Pancreas (tissue), 10 donors: Measurements from ENCODE around the gene IFI27. TPM values are rescaled to one million over a fixed set of nuclear protein-coding genes. Genes with fewer than 3 reads are reported as not detected.

Experiments
- ATAC-seq, 4 donors: fragments of 200-7000 bp; cut with Tn5 transposase; one replicate each; pipeline versions ENCODE4 v1.8.0 to v1.9.1; 2020; ENCODE audit warnings: mild to moderate bottlenecking in 4 of 4, moderate library complexity in 4 of 4
- DNase-seq, 6 donors: peaks; one replicate each; pipeline ENCODE4 v3.0.0-alpha.2; 2020
- FAIRE-seq: peaks from 2 replicates; lab custom pipeline; 2012; peaks lifted over from hg19 to GRCh38; lab: Jason Lieb, UNC
- H3K27ac ChIP-seq, 4 donors: fragments of 200-600 bp; sonication (generic); 1 replicate in 3 of 4; 2 replicates in 1 of 4; pipeline versions ENCODE4 v1.5.0 to v1.8.0; 2020
- H3K27me3 ChIP-seq, 4 donors: fragments of 200-600 bp; one replicate each; pipeline ENCODE4 v1.8.0; 2021
- H3K36me3 ChIP-seq, 3 donors: fragments of 200-600 bp; sonication (generic) in 1 of 3; one replicate each; pipeline versions ENCODE4 v1.5.0 to v1.8.0; 2020 to 2021
- H3K4me1 ChIP-seq, 3 donors: fragments of 200-600 bp; one replicate each; pipeline ENCODE4 v1.8.0; 2021
- H3K4me3 ChIP-seq, 4 donors: fragments of 200-600 bp; sonication (generic) in 2 of 4; one replicate each; pipeline versions ENCODE4 v1.5.0 to v1.8.0; 2020 to 2021
- H3K9me3 ChIP-seq, 4 donors: fragments of 200-600 bp; one replicate each; pipeline ENCODE4 v1.8.0; 2021
- CTCF ChIP-seq, 4 donors: fragments of 200-600 bp; sonication (generic) in 3 of 4; IDR thresholded peaks; one replicate each; pipeline versions ENCODE4 v1.5.0 to v1.8.0; 2021; ENCODE audit warnings: antibody characterized with exemption in 4 of 4
- WGBS, 2 donors: extraction: QIAGEN DNeasy Blood & Tissue Kit; methylation state at CpG; one replicate each; pipeline ENCODE4 v1.1.7; 2013; 5-methylcytosine and 5-hydroxymethylcytosine counted together
- intact Hi-C, 3 donors: fragments of 100-400 bp; cut with DNase I; formaldehyde crosslinking; loops; one replicate each; pipeline versions ENCODE4 v1.11.1 to v1.14.2; 2022
- polyA plus RNA-seq, 2 donors: library from polyadenylated mRNA; stranded (reverse); fragments of 200-250 nt; gene quantifications; one replicate each; pipeline ENCODE4 v1.2.3, GENCODE V29; 2013
- total RNA-seq, 6 donors: library from RNA; stranded (reverse); fragmentation: NEBNext Ultra II Directional in 4 of 6; extraction: Animal tissue kit (Norgen Biotek cat#: 25700) in 4 of 6; gene quantifications; one replicate each; pipeline versions ENCODE4 v1.2.1 to v1.2.4, GENCODE V29; 2021 to 2023
- donor health status: healthy with polysubstance abuse.
- donor health status: DM: no; HTN: no; CAD: no; lungs with moderate emphysema.
- donor health status: DM: no; HTN: no; CAD: no.
- donor health status: control.
- donor health status: control.
- donor health status: Bipolar disorder and iron deficiency.
- donor health status: DM: yes; HTN: yes; CAD: no.
- donor health status: DM: no; HTN: no; CAD: no.
- donor health status: DM: no; HTN: no; CAD: no.
- donor health status: DM: yes; HTN: yes; CAD: no.

The IFI27 gene
- total and polyA plus RNA-seq, 8 donors = 8.1 to 78.9 (median 15.1) TPM

GRCh38 chr14:94138251-94138650, 27.7 kb downstream of the IFI27 start:
- intact Hi-C loops = loop anchor here in 2 of 3 donors (5.0 kb wide), 1 partner anchor 101 kb away; no protein-coding TSS in a partner anchor
- ATAC-seq (no peak), DNase-seq (no peak), FAIRE-seq (no peak)
- 69 to 78% methylated on average over 9 of the region's 9 CpGs for WGBS, 2 donors
- H3K27ac ChIP-seq = no peak overlapping the region
- no peaks in the 10 kb centered on the region for H3K9me3 ChIP-seq
- H3K4me1 ChIP-seq = no peaks in the 10 kb centered on the region
- no peaks in the 10 kb centered on the region for H3K27me3 ChIP-seq
- H3K36me3 ChIP-seq = no peaks in the 10 kb centered on the region
- TF ChIP-seq CTCF (IDR thresholded peaks at IDR 0.05) = no peak
- no peak overlapping the region for H3K4me3 ChIP-seq

GRCh38 chr14:94139006-94139405, 28.5 kb downstream of the IFI27 start:
- FAIRE-seq = no peak
- Histone ChIP-seq H3K9me3 (no peaks in the 10 kb centered on the region), H3K4me3 (no peak overlapping the region), H3K27me3 (no peaks in the 10 kb centered on the region), H3K27ac (no peak overlapping the region), H3K4me1 (no peaks in the 10 kb centered on the region), H3K36me3 (no peaks in the 10 kb centered on the region)
- no peak for TF ChIP-seq CTCF (IDR thresholded peaks at IDR 0.05)
- WGBS, 2 donors = 59 to 66% methylated on average over 5 of the region's 5 CpGs
- DNase-seq = no peak
- intact Hi-C loops = loop anchor here in 2 of 3 donors (5.0 kb wide), 1 partner anchor 102 kb away; no protein-coding TSS in a partner anchor
- no peak for ATAC-seq

- no peak for FAIRE-seq
- TF ChIP-seq CTCF (IDR thresholded peaks at IDR 0.05) = no peak
- no peak for DNase-seq
- Histone ChIP-seq H3K27ac (no peak overlapping the region), H3K9me3 (no peaks in the 10 kb centered on the region), H3K36me3 (no peaks in the 10 kb centered on the region), H3K4me3 (no peak overlapping the region), H3K27me3 (no peaks in the 10 kb centered on the region), H3K4me1 (no peaks in the 10 kb centered on the region)
- ATAC-seq = no peak
- WGBS, 2 donors = 73 to 78% methylated on average over 5 of the region's 5 CpGs
- intact Hi-C loops = loop anchor here in 2 of 3 donors (5.0 kb wide), 1 partner anchor 102 kb away; no protein-coding TSS in a partner anchor
These were observed 28.9 kb downstream of the IFI27 start for GRCh38 chr14:94139421-94139820.

GRCh38 chr14:94142247-94142646, 31.7 kb downstream of the IFI27 start:
- intact Hi-C loops = no loop called here
- Histone ChIP-seq H3K4me3 (no peak overlapping the region), H3K36me3 (no peaks in the 10 kb centered on the region), H3K27ac (no peak overlapping the region), H3K27me3 (no peaks in the 10 kb centered on the region), H3K9me3 (no peaks in the 10 kb centered on the region), H3K4me1 (no peaks in the 10 kb centered on the region)
- WGBS, 2 donors = 57 to 70% methylated on average over 3 of the region's 3 CpGs
- FAIRE-seq (no peak), ATAC-seq (no peak), DNase-seq (no peak)
- TF ChIP-seq CTCF (IDR thresholded peaks at IDR 0.05) = no peak

- TF ChIP-seq CTCF (IDR thresholded peaks at IDR 0.05) = no peak
- Histone ChIP-seq H3K27me3 (no peaks in the 10 kb centered on the region), H3K4me3 (no peak overlapping the region), H3K4me1 (no peaks in the 10 kb centered on the region), H3K27ac (no peak overlapping the region), H3K36me3 (no peaks in the 10 kb centered on the region), H3K9me3 (no peaks in the 10 kb centered on the region)
- 76 to 88% methylated on average over 1 of the region's 1 CpG for WGBS, 2 donors
- ATAC-seq (no peak), DNase-seq (no peak), FAIRE-seq (no peak)
- intact Hi-C loops = no loop called here
These were observed 32.3 kb downstream of the IFI27 start for GRCh38 chr14:94142836-94143235.
